Right lobe of liver (tissue), 6 donors: Measurements from ENCODE around the gene KCNQ1. TPM values are rescaled to one million over a fixed set of nuclear protein-coding genes. Genes with fewer than 3 reads are reported as not detected.

Experiments used
- ATAC-seq, 4 donors: fragments of 200-7000 bp; cut with Tn5 transposase; one replicate each; pipeline ENCODE4 v1.9.1; 2020; ENCODE audit warnings: mild to moderate bottlenecking in 4 of 4, moderate library complexity in 4 of 4
- DNase-seq, 3 donors: peaks; one replicate each; pipeline ENCODE4 v3.0.0-alpha.2; 2020
- H3K27ac ChIP-seq, 3 donors: fragments of 200-600 bp; one replicate each; pipeline ENCODE4 v1.8.0; 2022
- H3K27me3 ChIP-seq, 2 donors: fragments of 200-600 bp; one replicate each; pipeline ENCODE4 v1.8.0; 2022
- H3K36me3 ChIP-seq, 4 donors: fragments of 200-600 bp; sonication (generic) in 1 of 4; one replicate each; pipeline versions ENCODE4 v1.5.1 to v1.8.0; 2017 to 2022; ENCODE audit warnings: control low read depth in 1 of 4
- H3K4me1 ChIP-seq, 4 donors: fragments of 200-600 bp; sonication (generic) in 1 of 4; one replicate each; pipeline versions ENCODE4 v1.5.1 to v1.8.0; 2017 to 2022; ENCODE audit warnings: control low read depth in 1 of 4
- H3K4me3 ChIP-seq, 3 donors: fragments of 200-600 bp; one replicate each; pipeline ENCODE4 v1.8.0; 2022
- H3K9me3 ChIP-seq, 4 donors: fragments of 200-600 bp; sonication (generic) in 1 of 4; one replicate each; pipeline versions ENCODE4 v1.5.1 to v1.8.0; 2017 to 2022; ENCODE audit warnings: control low read depth in 1 of 4
- POLR2A ChIP-seq: fragments of 450-650 bp; IDR thresholded peaks from one replicate; pipeline ENCODE4 v1.6.1; 2017; ENCODE audit warnings: antibody characterized with exemption, mild to moderate bottlenecking
- WGBS: methylation state at CpG from one replicate; pipeline ENCODE4 v1.1.6; 2018; ENCODE audit warnings: low coverage, low lambda C conversion rate; ENCODE audit not compliant: insufficient coverage; ENCODE audit errors: missing lambda C conversion rate; 5-methylcytosine and 5-hydroxymethylcytosine counted together
- intact Hi-C, 2 donors: fragments of 100-400 bp; cut with DNase I; formaldehyde crosslinking; loops; one replicate each; pipeline versions ENCODE4 v1.11.2 to v1.14.1; 2022
- total RNA-seq, 6 experiments: library from RNA; depleted of rRNA in 2 of 6; stranded (reverse); fragments of >200 nt in 2 of 6; fragmentation: NEBNext Ultra II Directional in 3 of 6; extraction: Animal tissue kit (Norgen Biotek cat#: 25700) in 3 of 6; gene quantifications; one replicate each; pipeline versions ENCODE4 v1.1.0 to v1.2.4, GENCODE V29; 2016 to 2023
- TF ChIP-seq, protein P1 (sequence below), 4 donors: fragments of 200-600 bp in 3 of 4; fragments of 450-650 bp in 1 of 4; IDR thresholded peaks; one replicate each; pipeline versions ENCODE4 v1.5.1 to v1.8.0; 2016 to 2022; ENCODE audit warnings: antibody characterized with exemption in 4 of 4, mild to moderate bottlenecking in 2 of 4
- donor health status: DM: no; HTN: yes; CAD: no.
- donor health status: DM: no; HTN: no; CAD: no.
- donor health status: DM: no; HTN: no; CAD: no.
- donor health status: DM: no; HTN: yes; CAD: no.
- donor health status: DM: no; HTN: yes; CAD: no.

The KCNQ1 gene
- total RNA-seq, 6 experiments from 2014 or later, result 0.61 to 2.4 (median 1.8) TPM

DNA sequence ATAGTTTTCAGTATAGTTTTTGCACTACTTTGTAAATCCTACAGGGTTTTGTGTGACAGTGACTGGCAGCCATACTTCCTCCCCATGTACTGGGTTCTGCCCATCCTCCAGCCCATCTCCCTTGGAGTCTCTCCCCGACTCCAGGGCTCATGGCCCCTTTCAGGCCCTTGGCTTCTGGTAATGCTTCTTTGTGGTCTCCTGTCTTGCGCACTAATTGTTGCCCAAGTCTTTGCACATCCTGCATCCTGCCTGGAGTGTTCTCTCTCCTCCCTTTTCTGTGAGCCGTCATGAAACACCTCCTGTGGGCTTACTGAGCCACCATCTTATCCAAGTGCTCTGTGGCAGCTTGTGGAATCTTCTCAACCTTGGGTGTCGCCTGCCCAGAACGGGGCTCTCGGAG is 266.4 kb downstream of the KCNQ1 start:
- Histone ChIP-seq H3K36me3 (no peaks in the 10 kb centered on the region), H3K4me3 (no peak overlapping the region), H3K27me3 (no peaks in the 10 kb centered on the region), H3K4me1 (no peaks in the 10 kb centered on the region), H3K9me3 (no peaks in the 10 kb centered on the region), H3K27ac (no peak overlapping the region)
- 63% methylated on average over 2 of the region's 6 CpGs for WGBS
- no peak for DNase-seq
- intact Hi-C loops, result no loop called here
- ATAC-seq, result no peak
- TF ChIP-seq, protein P1, sequence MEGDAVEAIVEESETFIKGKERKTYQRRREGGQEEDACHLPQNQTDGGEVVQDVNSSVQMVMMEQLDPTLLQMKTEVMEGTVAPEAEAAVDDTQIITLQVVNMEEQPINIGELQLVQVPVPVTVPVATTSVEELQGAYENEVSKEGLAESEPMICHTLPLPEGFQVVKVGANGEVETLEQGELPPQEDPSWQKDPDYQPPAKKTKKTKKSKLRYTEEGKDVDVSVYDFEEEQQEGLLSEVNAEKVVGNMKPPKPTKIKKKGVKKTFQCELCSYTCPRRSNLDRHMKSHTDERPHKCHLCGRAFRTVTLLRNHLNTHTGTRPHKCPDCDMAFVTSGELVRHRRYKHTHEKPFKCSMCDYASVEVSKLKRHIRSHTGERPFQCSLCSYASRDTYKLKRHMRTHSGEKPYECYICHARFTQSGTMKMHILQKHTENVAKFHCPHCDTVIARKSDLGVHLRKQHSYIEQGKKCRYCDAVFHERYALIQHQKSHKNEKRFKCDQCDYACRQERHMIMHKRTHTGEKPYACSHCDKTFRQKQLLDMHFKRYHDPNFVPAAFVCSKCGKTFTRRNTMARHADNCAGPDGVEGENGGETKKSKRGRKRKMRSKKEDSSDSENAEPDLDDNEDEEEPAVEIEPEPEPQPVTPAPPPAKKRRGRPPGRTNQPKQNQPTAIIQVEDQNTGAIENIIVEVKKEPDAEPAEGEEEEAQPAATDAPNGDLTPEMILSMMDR (IDR thresholded peaks at IDR 0.05), result no peak
- TF ChIP-seq POLR2A, result no peak

- ATAC-seq (no peak), DNase-seq (peak in 1 of 3 donors; percentile 35)
- Histone ChIP-seq H3K4me1 (no peaks in the 10 kb centered on the region), H3K27me3 (no peaks in the 10 kb centered on the region), H3K36me3 (no peaks in the 10 kb centered on the region), H3K27ac (no peak overlapping the region), H3K9me3 (no peaks in the 10 kb centered on the region), H3K4me3 (no peak overlapping the region)
- intact Hi-C loops, result no loop called here
- 85% methylated on average over 5 of the region's 12 CpGs for WGBS
- TF ChIP-seq, protein P1 (IDR thresholded peaks at IDR 0.05), result no peak
- TF ChIP-seq POLR2A, result no peak
Measured at GRCh38 chr11:2713094-2713493, 268.3 kb downstream of the KCNQ1 start.

- TF ChIP-seq, protein P1 (IDR thresholded peaks at IDR 0.05), result no peak
- TF ChIP-seq POLR2A, result no peak
- H3K36me3 ChIP-seq, result no peaks in the 10 kb centered on the region
- intact Hi-C loops, result no loop called here
- no peaks in the 10 kb centered on the region for H3K9me3 ChIP-seq
- H3K27ac ChIP-seq, result no peak overlapping the region
- 95% methylated on average over 13 of the region's 26 CpGs for WGBS
- ATAC-seq (no peak), DNase-seq (peak in 1 of 3 donors; percentile 35)
- no peaks in the 10 kb centered on the region for H3K4me1 ChIP-seq
- H3K4me3 ChIP-seq, result no peak overlapping the region
- no peaks in the 10 kb centered on the region for H3K27me3 ChIP-seq
Measured at GRCh38 chr11:2713661-2714462, 269.1 kb downstream of the KCNQ1 start.

DNA sequence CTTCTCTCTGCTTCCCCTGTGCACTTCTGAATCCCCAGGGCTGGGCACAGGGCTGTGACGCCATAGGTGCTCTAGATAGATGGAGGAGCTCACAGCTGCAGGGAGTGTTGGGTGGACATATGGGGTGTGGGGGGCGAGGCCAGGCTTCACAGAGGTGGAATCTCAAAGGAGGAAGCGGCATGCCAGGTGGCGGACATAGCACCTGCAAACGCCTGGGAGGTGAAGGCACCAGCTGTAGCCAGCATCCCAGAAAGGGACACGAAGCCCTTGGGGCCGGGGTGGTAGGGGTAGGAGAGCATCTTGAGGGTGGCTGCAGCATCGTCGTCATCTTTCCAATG is 269.6 kb downstream of the KCNQ1 start:
- Histone ChIP-seq H3K36me3 (no peaks in the 10 kb centered on the region), H3K27me3 (no peaks in the 10 kb centered on the region), H3K4me1 (no peaks in the 10 kb centered on the region), H3K27ac (no peak overlapping the region), H3K4me3 (no peak overlapping the region), H3K9me3 (no peaks in the 10 kb centered on the region)
- WGBS, result 68% methylated on average over 5 of the region's 9 CpGs
- intact Hi-C loops, result no loop called here
- ATAC-seq (no peak), DNase-seq (peak in 1 of 3 donors; percentile 37)
- TF ChIP-seq POLR2A, result no peak
- TF ChIP-seq, protein P1 (IDR thresholded peaks at IDR 0.05), result no peak
